NCI-H526 treated with DMSO at 0.1 percent for 48 hours (cell line): ENCODE measurements around the gene KCNK2.

Experiments
- DNase-seq: peaks from one replicate; lab custom pipeline; 2025; lab: John Stamatoyannopoulos, UW

KCNK2 gene

GRCh38 chr1:215256936-215257679 is 174.6 kb downstream of the KCNK2 start:
- no peak for DNase-seq

- no peak for DNase-seq
These were observed 178.2 kb downstream of the KCNK2 start for GRCh38 chr1:215260711-215261110.

DNA sequence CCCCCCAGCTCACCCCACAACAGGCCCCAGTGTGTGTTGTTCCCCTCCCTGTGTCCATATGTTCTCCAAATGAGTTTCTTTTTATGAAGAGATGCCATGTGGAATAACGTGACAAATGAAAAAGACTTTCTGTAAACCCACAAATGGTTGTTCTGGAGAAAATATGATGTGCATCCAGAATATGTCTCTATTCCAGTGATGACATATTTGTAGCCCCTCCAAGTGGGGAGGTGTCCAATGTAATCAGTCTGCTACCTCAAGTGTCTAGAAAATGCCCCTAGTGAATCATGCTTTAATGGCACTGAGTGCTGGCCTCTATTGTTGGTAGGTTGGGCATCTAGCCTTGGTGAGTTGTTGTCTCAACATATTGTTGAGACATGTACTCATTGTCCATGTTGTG is 179.6 kb downstream of the KCNK2 start:
- DNase-seq: no peak

DNA sequence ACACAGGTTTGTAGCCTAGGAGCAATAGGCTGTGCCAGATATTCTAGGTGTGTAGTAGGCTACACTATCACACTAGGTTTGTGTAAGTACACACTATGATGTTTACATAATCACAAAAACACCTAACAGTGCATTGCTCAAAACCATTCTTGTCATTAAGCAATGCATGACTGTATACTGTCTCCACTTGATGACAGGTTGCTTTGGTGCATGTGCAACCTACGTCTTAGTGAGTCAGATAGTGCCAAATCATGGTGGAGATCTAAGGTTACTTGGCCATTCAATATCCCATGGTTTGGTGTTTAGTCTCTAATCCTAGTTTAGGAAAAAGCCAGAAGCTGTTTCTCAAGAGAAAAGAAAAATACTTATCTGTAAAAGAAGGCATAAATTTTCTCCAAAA is 181.1 kb downstream of the KCNK2 start:
- DNase-seq: no peak

DNA sequence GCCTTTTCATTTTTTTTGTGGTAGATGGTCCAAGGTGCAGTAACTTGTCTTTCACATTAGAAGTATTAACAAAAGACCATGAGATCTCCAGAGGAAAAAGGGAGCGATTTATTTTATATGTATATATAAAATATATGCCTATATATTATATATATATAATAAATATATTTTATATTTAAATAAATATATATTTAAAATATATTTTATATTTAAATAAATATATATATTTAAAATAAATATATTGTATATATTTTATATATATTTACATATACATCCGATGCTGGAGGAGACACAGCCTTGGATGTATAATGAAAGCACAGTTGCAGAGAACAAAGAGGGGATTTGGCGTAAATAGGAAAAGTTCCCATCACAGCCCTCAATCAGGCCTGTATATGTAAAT is 182.1 kb downstream of the KCNK2 start:
- DNase-seq: no peak

GRCh38 chr1:215267495-215267894 is 185.0 kb downstream of the KCNK2 start:
- DNase-seq: no peak

GRCh38 chr1:215269955-215270354 is 187.4 kb downstream of the KCNK2 start:
- no peak for DNase-seq

- no peak for DNase-seq
These were observed 191.4 kb downstream of the KCNK2 start for GRCh38 chr1:215273838-215274516.

GRCh38 chr1:215276582-215276981 is 194.0 kb downstream of the KCNK2 start:
- DNase-seq: no peak

DNA sequence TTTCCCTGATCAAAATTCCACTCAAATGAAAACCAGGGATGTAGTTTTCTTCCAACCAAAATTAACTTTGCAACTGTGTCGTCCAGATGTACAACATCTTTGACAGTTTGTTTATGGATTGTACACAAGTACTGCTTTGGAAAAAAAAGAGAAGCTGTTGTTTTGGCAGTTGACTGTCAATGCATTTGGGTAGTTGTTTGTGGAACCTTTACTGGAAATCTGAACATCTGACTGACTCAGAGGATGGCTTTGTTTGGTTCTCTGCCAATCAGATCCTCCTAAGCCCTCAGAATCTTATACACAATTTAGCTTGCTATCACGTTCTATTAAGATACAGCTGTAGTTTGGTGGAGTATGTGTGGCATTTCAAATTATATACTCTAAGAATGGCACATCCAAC is 195.0 kb downstream of the KCNK2 start:
- DNase-seq: no peak

DNA sequence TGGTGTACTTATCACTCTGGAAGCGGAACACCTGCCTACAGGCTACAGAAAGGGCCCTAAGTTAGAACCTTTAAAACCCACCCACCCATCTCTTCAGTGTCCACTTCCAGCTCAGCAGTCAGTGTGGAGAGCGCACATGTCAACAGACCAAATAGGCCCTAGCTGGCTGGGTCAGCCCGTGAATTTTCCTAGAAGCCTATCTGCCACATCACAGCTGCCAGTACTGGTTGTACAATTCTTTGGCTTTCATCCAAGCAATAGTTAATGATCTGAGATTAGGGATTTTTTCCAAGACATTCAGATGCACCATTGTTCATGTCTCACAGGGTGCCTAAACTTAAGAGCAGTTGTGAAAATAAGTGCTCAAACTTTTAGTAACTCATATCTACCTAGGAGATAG is 197.1 kb downstream of the KCNK2 start:
- no peak for DNase-seq

GRCh38 chr1:215282557-215282956 is 200.0 kb downstream of the KCNK2 start:
- no peak for DNase-seq

DNA sequence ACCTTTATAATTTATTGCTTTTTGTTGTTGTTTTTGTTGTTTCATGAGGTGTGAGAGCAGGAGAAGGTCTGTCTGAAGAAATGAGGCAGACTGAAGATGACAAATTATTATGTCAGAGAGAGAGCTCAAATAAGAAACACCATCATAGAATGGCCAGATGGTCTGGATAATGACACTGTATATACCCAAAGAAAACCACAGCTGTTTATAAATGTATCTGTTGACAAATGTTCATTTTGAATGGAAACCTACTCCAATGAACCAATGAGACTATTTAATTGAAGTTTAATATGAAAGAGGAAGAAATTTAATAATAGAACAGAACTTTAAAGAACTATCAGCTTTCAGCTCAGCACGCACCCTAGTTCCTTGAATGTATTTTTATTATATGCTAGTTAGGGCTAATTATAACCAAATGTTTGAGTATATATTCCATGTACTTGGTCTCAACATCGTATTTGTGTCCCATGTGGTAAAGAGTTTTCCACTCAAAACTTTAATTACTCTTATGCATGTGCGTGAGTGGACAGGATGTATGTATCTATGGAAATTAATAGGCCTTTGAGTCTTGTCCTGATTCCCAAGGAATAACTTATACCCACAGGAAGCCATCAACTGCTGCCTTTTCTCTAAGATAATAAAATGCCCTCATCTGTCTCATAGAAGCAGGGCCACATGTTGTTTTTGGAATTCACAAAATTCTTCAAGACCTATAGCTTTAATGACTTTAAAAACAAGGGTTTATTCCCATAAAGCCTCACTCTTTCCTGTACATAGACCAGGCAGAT is 202.7 kb downstream of the KCNK2 start:
- DNase-seq: no peak
